Measurements from ENCODE around the gene KRTAP10-11.

The KRTAP10-11 gene

DNA sequence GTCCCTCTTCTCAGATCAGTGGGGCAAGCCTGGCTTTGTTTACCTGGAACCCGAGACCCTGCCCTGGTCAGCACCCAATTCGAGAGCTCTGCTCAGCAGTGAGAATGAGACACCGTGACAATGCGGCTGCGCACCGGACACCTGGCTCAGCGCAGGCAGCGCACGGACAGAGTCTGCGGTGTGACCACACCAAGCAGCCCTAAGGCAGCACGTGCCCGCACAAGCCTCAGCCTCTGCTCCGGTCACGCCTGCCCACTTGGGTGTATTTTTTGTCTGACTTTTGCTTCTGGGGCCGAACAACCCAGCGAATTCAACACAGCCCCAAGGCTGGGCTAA is 29.7 kb upstream of the KRTAP10-11 start:
- TF ChIP-seq, protein P1, sequence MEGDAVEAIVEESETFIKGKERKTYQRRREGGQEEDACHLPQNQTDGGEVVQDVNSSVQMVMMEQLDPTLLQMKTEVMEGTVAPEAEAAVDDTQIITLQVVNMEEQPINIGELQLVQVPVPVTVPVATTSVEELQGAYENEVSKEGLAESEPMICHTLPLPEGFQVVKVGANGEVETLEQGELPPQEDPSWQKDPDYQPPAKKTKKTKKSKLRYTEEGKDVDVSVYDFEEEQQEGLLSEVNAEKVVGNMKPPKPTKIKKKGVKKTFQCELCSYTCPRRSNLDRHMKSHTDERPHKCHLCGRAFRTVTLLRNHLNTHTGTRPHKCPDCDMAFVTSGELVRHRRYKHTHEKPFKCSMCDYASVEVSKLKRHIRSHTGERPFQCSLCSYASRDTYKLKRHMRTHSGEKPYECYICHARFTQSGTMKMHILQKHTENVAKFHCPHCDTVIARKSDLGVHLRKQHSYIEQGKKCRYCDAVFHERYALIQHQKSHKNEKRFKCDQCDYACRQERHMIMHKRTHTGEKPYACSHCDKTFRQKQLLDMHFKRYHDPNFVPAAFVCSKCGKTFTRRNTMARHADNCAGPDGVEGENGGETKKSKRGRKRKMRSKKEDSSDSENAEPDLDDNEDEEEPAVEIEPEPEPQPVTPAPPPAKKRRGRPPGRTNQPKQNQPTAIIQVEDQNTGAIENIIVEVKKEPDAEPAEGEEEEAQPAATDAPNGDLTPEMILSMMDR (IDR thresholded peaks at IDR 0.05; ENCODE audit: control insufficient read depth, insufficient read depth, low read depth, low read length, missing control alignments) = no peak
- H3K4me3 ChIP-seq (ENCODE audit: control insufficient read depth, low read depth, low read length) = no peak overlapping the region
- no peak for DNase-seq (ENCODE audit: low read depth)

- DNase-seq (ENCODE audit: low read depth) = no peak
- TF ChIP-seq, protein P1 (IDR thresholded peaks at IDR 0.05; ENCODE audit: control insufficient read depth, insufficient read depth, low read depth, low read length, missing control alignments) = no peak
- no peak overlapping the region for H3K4me3 ChIP-seq (ENCODE audit: control insufficient read depth, low read depth, low read length)
Observed at GRCh38 chr21:44617071-44617501, 29.1 kb upstream of the KRTAP10-11 start.

DNA sequence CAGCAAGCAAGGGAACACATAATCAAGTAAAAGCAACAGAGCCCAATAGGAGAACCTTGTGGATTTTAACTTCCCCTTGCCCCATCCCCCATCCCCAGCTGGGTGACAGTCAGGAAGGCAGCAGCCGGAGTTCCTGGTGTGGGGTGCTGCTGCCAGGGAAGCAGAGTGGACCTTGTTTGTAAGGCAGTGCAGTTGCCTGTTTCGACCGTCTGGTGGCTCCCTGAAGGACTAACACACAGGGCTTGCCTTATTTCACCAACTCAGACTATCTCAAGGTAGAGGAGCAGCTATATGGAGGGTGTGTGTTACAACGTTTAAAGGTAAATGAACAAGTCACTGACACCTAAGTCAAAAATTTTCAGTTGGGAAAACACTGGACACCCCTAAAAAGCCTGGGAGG is 27.7 kb upstream of the KRTAP10-11 start:
- H3K4me3 ChIP-seq (ENCODE audit: control insufficient read depth, low read depth, low read length) = no peak overlapping the region
- TF ChIP-seq, protein P1 (IDR thresholded peaks at IDR 0.05; ENCODE audit: control insufficient read depth, insufficient read depth, low read depth, low read length, missing control alignments) = peak; percentile 47
- no peak for DNase-seq (ENCODE audit: low read depth)

GRCh38 chr21:44618909-44619308 is 27.3 kb upstream of the KRTAP10-11 start:
- TF ChIP-seq, protein P1 (IDR thresholded peaks at IDR 0.05; ENCODE audit: control insufficient read depth, insufficient read depth, low read depth, low read length, missing control alignments) = no peak
- DNase-seq (ENCODE audit: low read depth) = no peak
- H3K4me3 ChIP-seq (ENCODE audit: control insufficient read depth, low read depth, low read length) = no peak overlapping the region

DNA sequence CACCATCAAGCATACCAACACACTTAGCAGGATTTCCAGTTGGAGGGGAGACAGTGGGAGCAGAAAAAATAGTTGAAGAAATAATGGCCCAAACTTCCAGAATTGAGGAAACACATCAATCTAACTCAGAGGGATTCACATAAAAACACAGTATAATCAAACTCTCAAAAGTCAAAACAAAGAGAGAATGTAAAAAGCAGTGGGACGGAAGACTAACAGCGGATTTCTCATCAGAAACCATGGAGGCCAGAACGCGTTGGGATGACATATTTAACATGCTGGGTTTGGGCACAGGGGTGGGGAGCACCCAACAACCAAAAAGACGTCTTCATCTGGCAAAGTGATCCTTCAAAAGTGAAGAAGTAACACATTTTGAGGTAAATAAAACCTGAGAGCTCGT is 26.3 kb upstream of the KRTAP10-11 start:
- no peak overlapping the region for H3K4me3 ChIP-seq (ENCODE audit: control insufficient read depth, low read depth, low read length)
- TF ChIP-seq, protein P1 (IDR thresholded peaks at IDR 0.05; ENCODE audit: control insufficient read depth, insufficient read depth, low read depth, low read length, missing control alignments) = no peak
- DNase-seq (ENCODE audit: low read depth) = no peak

DNA sequence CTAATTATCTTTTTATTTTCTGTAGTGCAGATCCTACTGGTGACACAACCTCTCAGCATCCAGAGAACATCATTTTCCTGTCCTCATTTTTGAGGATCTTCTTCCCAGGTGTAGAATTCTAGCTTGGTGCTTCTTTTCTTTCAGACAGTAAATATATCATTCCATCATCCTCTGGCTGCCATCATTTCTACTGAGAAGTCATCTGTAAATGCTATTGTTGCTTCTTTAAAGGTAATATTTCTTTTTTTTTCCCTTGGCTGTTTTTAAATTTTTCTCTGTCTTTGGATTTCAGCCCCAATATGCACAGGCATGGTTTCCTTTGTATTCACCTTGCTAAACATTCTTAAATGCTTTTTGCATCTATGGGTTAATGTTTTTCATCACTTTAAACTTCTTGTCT is 22.6 kb upstream of the KRTAP10-11 start:
- H3K4me3 ChIP-seq (ENCODE audit: control insufficient read depth, low read depth, low read length) = no peak overlapping the region
- DNase-seq (ENCODE audit: low read depth) = no peak
- TF ChIP-seq, protein P1 (IDR thresholded peaks at IDR 0.05; ENCODE audit: control insufficient read depth, insufficient read depth, low read depth, low read length, missing control alignments) = no peak

DNA sequence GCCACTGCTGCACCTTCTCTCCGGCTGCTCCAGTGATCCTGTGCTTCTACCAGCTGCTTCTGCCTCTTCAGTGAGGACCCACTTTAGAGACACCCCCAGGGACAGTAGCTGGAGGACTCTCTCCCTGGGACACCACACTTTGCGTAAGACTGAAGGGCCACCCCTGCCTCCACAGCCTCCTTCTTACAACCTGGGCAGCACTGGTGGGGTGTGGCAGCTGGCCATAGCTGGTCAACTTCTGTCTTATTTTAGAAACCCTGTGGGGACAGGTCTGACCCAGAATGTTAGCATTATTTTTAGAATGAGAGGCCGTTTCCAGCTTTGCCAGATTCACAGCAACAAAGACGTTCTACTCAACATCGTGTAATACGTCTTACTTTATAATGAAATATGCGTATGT is 20.5 kb upstream of the KRTAP10-11 start:
- DNase-seq (ENCODE audit: low read depth) = no peak
- TF ChIP-seq, protein P1 (IDR thresholded peaks at IDR 0.05; ENCODE audit: control insufficient read depth, insufficient read depth, low read depth, low read length, missing control alignments) = no peak
- no peak overlapping the region for H3K4me3 ChIP-seq (ENCODE audit: control insufficient read depth, low read depth, low read length)
